ENCODE data around the gene MYO1B.

MYO1B gene

GRCh38 chr2:191295088-191295487, 49.9 kb downstream of the MYO1B start:
- FAIRE-seq: no peak
- DNase-seq (ENCODE audit: insufficient read length, low spot score): no peak

GRCh38 chr2:191296083-191297006, 51.1 kb downstream of the MYO1B start:
- FAIRE-seq: no peak
- DNase-seq (ENCODE audit: insufficient read length, low spot score): no peak

- DNase-seq (ENCODE audit: insufficient read length, low spot score) (no peak), FAIRE-seq (no peak)
Measured at GRCh38 chr2:191297033-191297432, 51.8 kb downstream of the MYO1B start.

DNA sequence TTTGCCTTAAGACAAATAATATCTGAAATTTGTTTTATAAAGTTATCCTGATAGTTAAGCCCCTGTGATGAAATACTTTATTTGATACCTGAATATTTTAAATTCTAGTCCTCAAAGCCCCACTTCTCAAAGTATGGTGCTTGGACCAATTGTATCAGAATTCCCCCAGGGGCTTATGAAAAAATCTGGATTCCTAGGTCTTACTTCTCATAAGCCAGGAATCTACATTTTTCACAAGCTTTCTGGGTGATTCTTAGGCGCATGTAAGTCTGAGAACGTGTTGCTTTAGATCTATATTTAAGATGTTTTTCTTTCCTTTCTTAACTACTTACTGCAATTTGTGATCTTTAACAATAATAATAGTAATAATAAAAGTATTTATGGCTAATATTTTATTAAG, 53.1 kb downstream of the MYO1B start:
- no peak for FAIRE-seq

GRCh38 chr2:191299010-191299409, 53.8 kb downstream of the MYO1B start:
- no peak for DNase-seq (ENCODE audit: insufficient read length, low spot score)
- FAIRE-seq: no peak

More for the DNA sequence above, 53.1 kb downstream of the MYO1B start:
- no peak for DNase-seq (ENCODE audit: insufficient read length, low spot score)

DNA sequence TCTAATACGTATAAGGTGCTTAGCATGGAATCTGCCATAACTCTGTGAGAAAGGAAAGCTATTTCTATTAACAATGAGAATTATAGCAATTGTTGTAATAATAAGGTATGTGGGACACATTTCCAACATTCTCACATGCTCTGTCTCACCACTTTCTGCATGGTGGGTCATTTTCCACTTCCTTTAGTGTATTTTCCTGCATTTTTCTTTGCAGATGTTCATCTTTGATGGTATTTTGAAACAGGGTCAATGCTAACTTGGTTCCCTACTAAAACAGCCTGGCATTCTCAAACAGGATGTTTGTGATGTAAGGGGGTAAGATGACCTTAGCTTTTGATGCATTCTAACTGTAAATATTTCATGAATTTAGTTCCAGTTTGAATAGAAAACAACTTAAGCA, 54.7 kb downstream of the MYO1B start:
- DNase-seq (ENCODE audit: insufficient read length, low spot score) (no peak), FAIRE-seq (no peak)

GRCh38 chr2:191301971-191302370, 56.8 kb downstream of the MYO1B start:
- DNase-seq (ENCODE audit: insufficient read length, low spot score) (no peak), FAIRE-seq (no peak)

DNA sequence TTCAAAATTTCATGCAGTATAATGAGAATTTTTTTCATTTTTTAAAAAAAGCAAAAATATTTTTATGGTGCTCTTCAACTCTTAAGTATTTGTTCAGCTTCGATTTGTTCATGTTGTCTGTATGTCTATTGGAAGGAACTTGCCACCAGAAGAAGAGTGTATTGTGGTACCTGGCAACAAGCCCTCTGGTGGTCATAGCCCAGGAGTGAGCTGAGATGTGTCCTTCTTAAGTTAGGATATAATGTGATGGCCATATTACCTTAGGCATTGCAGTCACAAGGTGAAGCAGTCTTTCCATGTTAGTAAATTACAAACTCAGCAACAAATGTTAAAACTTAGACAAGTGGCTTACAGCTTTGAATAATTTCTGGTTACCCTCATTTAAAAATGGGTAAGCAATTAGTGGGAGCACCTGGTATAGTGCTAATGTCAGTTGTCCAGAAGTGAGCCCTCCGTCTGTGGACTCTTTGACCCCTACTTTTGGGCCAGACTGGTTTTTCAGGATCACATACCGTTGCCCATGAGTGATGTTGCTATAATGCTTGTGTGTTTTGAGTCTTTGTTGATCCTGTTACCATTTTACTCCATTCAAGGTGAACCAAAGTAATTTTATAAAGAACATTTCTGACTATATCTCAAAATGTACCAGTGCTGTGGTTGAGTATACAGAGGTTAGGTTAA, 57.4 kb downstream of the MYO1B start:
- FAIRE-seq: peak; percentile 75
- no peak for DNase-seq (ENCODE audit: insufficient read length, low spot score)

GRCh38 chr2:191303140-191304005, 58.2 kb downstream of the MYO1B start:
- DNase-seq (ENCODE audit: insufficient read length, low spot score) (no peak), FAIRE-seq (no peak)

GRCh38 chr2:191304939-191305875, 60.0 kb downstream of the MYO1B start:
- DNase-seq (ENCODE audit: insufficient read length, low spot score) (no peak), FAIRE-seq (no peak)

DNA sequence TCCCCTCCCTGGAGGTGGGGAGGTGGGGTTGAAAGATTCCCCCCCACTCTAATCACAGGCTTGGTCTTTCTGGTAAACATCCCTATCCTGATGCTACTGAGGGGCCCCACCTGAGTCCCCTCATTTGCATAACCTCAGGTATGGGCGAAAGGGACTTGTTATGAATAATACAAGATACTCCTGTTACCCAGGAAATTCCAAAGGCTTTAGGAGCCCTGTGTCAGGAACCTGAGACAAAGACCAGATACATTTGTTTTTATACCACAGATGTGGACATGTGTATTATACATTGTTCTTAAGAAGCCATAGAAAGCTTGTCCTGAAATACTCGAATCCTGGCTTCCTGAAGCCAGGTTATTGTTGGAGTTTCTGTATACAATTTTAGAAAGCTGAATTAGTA, 62.8 kb downstream of the MYO1B start:
- FAIRE-seq: no peak
- DNase-seq (ENCODE audit: insufficient read length, low spot score): no peak

DNA sequence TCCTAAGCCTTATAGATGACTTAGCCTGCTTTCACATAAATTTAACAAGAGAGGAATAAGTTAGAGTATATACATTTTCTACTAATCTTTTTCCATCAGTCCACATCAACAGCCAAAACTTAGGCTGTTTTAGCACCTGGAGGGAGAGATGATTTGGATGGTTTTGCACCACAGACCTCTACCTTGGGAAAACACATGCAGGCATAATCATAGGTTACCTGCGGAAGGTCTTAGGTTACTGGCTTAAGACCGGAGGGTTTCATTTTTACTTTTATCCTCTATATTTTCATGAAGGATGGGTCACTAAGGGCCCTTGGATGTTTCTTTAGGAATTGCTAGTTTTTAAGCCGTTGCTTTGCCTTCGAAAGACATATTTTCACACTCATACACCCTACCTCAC, 66.0 kb downstream of the MYO1B start:
- no peak for DNase-seq (ENCODE audit: insufficient read length, low spot score)
- no peak for FAIRE-seq

GRCh38 chr2:191311627-191312026, 66.4 kb downstream of the MYO1B start:
- FAIRE-seq (no peak), DNase-seq (ENCODE audit: insufficient read length, low spot score) (peak; percentile 53)

- no peak for FAIRE-seq
- no peak for DNase-seq (ENCODE audit: insufficient read length, low spot score)
Measured at GRCh38 chr2:191312163-191312562, 67.0 kb downstream of the MYO1B start.

DNA sequence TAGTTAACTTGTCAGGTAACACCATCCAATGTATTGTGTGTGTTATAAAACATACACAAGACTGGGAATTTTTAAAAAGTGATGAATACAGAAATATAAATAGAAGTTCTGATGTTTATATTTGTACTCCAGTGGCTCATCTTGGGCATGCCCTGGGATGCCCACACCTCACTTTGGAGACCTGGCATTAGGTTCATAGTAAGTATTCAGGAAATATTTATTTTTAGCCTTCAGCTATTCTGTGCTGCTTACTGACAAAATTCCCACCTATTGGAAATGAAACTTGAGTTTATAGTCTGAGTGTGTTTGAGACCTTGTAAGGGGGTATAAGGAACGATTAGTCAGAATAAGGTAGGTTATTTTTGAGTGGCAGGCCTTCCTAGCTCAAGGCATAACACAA, 67.5 kb downstream of the MYO1B start:
- DNase-seq (ENCODE audit: insufficient read length, low spot score) (no peak), FAIRE-seq (no peak)

- FAIRE-seq: no peak
- DNase-seq (ENCODE audit: insufficient read length, low spot score): no peak
Measured at GRCh38 chr2:191314697-191315364, 69.6 kb downstream of the MYO1B start.

GRCh38 chr2:191315365-191315752, 70.2 kb downstream of the MYO1B start:
- no peak for FAIRE-seq
- DNase-seq (ENCODE audit: insufficient read length, low spot score): no peak

DNA sequence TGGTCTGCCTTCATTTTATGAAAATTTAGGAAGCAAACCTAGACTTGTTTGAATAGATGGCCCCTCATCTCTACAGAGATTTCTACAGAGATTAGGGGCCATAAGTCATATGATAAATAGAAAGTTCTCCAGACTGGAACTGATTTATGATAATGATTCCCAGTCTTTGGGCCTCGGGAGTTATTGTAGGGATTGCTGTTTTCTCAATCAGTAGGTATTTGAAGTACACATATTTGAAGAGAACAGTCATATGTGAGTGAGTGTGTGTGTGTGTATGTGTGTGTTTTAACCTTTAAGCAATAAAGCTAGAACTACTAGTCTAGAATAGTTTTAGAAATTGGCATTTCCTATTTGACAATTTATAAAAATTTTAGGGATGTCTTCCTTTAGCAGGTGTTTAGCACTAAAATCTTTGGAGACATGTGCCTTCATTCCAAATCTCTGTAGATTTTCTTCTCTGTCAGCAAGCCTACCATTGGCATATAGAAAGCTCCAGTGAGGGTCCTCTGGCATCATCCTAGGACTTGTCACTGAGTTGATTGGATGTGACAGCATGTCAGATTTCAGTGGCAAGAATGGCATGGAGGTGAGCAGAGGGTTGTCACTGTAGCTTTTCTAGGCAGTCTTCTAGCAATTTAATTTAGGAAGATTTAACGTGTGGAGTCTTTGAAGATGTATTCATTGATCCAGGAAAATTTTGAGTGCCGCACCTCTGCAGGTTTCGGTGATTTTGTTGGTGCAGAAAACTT, 71.2 kb downstream of the MYO1B start:
- FAIRE-seq: no peak
- DNase-seq (ENCODE audit: insufficient read length, low spot score): no peak
